Ovary (tissue), 3 donors: ENCODE data around the gene RAB10.

Experiments used
- CTCF ChIP-seq, 3 donors: fragments of 450-650 bp in 2 of 3; fragments of 200-600 bp in 1 of 3; IDR thresholded peaks; one replicate each; pipeline versions ENCODE4 v1.5.1 to v1.8.0; 2016 to 2022; ENCODE audit warnings: antibody characterized with exemption in 3 of 3, mild to moderate bottlenecking in 1 of 3
- EP300 ChIP-seq: sonication (generic); formaldehyde crosslinking; IDR thresholded peaks from one replicate; pipeline ENCODE4 v1.6.1; 2017; ENCODE audit warnings: antibody characterized with exemption
- POLR2A ChIP-seq: fragments of 450-650 bp; IDR thresholded peaks from one replicate; pipeline ENCODE4 v1.6.1; 2017; ENCODE audit warnings: antibody characterized with exemption, mild to moderate bottlenecking, moderate library complexity
- donor health status: DM: no; HTN: no; CAD: no.

- TF ChIP-seq EP300 (no peak), CTCF (IDR thresholded peaks at IDR 0.05) (no peak), POLR2A (no peak)
Measured at GRCh38 chr2:26123426-26123825, 89.5 kb downstream of the RAB10 start.
